CD4-positive, CD25-positive, alpha-beta regulatory T cell (primary cell): Measurements from ENCODE around the gene PTPN4. TPM values are rescaled to one million over a fixed set of nuclear protein-coding genes. Genes with fewer than 3 reads are reported as not detected.

Source experiments
- ATAC-seq, 2 donors: fragments of 150-1000 bp; cut with Tn5 transposase; one replicate each; pipeline ENCODE4 v1.10.0; 2021; ENCODE audit warnings: low read depth in 2 of 2, moderate number of reproducible peaks in 2 of 2, moderate library complexity in 1 of 2
- DNase-seq, 3 donors: peaks; one replicate each; pipeline versions ENCODE4 v3.0.0 to v3.0.0-alpha.2; 2012 to 2022; ENCODE audit warnings: mixed read lengths in 1 of 3
- H3K27ac ChIP-seq: one replicate; pipeline ENCODE4 v1.7.0; 2013; ENCODE audit warnings: mild to moderate bottlenecking, low read length; ENCODE audit not compliant: insufficient read depth, poor library complexity, severe bottlenecking
- H3K27me3 ChIP-seq: one replicate; pipeline ENCODE4 v1.7.0; 2013; ENCODE audit warnings: low read length; ENCODE audit not compliant: control insufficient read depth, insufficient read depth
- H3K36me3 ChIP-seq: one replicate; pipeline ENCODE4 v1.7.0; 2013; ENCODE audit warnings: mild to moderate bottlenecking, low read length, moderate library complexity; ENCODE audit not compliant: control insufficient read depth, insufficient read depth
- H3K4me1 ChIP-seq: 2 replicates; pipeline ENCODE4 v1.7.0; 2013; ENCODE audit warnings: mild to moderate bottlenecking, low read length; ENCODE audit not compliant: insufficient read depth, control insufficient read depth, poor library complexity, severe bottlenecking
- H3K4me3 ChIP-seq: one replicate; pipeline ENCODE4 v1.7.0; 2013; ENCODE audit warnings: low read depth, mild to moderate bottlenecking, low read length, moderate library complexity
- H3K9me3 ChIP-seq, 2 experiments: 1 replicate in 1 of 2; 2 replicates in 1 of 2; pipeline ENCODE4 v1.7.0; 2013; ENCODE audit warnings: low read length in 2 of 2, mild to moderate bottlenecking in 1 of 2, moderate library complexity in 1 of 2; ENCODE audit not compliant: control insufficient read depth in 2 of 2
- H3K27ac Mint-ChIP-seq, 3 donors: one replicate each; pipeline ENCODE4 v1.8.0; 2020 to 2022; ENCODE audit warnings: mild to moderate bottlenecking in 3 of 3, mixed read lengths in 3 of 3, moderate library complexity in 2 of 3
- H3K27me3 Mint-ChIP-seq: one replicate; pipeline ENCODE4 v1.8.0; 2022; ENCODE audit warnings: mild to moderate bottlenecking, mixed read lengths
- H3K36me3 Mint-ChIP-seq: one replicate; pipeline ENCODE4 v1.8.0; 2020; ENCODE audit warnings: mixed read lengths
- H3K4me1 Mint-ChIP-seq, 4 donors: one replicate each; pipeline ENCODE4 v1.8.0; 2020 to 2022; ENCODE audit warnings: mixed read lengths in 4 of 4, mild to moderate bottlenecking in 1 of 4
- H3K4me3 Mint-ChIP-seq, 4 donors: one replicate each; pipeline ENCODE4 v1.8.0; 2020 to 2022; ENCODE audit warnings: mild to moderate bottlenecking in 4 of 4, mixed read lengths in 4 of 4, moderate library complexity in 3 of 4
- H3K9me3 Mint-ChIP-seq, 7 donors: one replicate each; pipeline ENCODE4 v1.8.0; 2020 to 2022; ENCODE audit warnings: mixed read lengths in 7 of 7, mild to moderate bottlenecking in 3 of 7, moderate library complexity in 2 of 7
- polyA plus RNA-seq, 4 donors: library from polyadenylated mRNA; unstranded; fragments of 300-500 nt; fragmentation: Illumina TruSeq; gene quantifications; one replicate each; pipeline ENCODE4 v1.2.3, GENCODE V29; 2021
- total RNA-seq: library from RNA; stranded (reverse); gene quantifications from one replicate; pipeline ENCODE4 v1.2.3, GENCODE V29; 2022

The PTPN4 gene
- total and polyA plus RNA-seq, 5 donors from 2014 or later = 75.2 to 115 (median 110) TPM

DNA sequence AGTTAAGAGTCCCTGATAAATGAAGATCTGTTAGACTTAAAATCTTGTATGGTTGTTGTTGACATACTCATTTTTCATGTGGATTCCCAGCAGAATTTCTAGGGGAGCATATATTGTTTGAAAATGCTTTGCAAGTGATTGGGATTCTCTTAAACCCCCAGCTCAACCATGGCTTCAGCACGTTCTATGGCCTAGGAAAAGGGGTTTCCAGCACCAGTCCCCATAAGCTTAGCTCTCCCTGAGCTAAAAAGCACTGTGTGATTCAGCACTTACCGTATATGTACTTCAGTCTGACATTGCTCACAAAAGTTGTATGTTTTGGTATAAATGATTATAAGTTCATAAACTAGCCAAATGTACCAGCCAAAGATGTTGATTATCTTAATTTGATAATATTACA is 173.1 kb downstream of the PTPN4 start:
- no peak for ATAC-seq
- H3K9me3 Mint-ChIP-seq = peaks cover 0 to 6% (median 0%) of the 10 kb centered on the region in 7 donors
- peaks cover 53% of the 10 kb centered on the region for H3K4me1 ChIP-seq
- H3K27me3 Mint-ChIP-seq = no peaks in the 10 kb centered on the region
- H3K4me1 Mint-ChIP-seq = peaks cover 46 to 80% (median 63%) of the 10 kb centered on the region in 4 donors
- H3K4me3 Mint-ChIP-seq = peak overlapping the region; percentile 42 to 85 (median 60)
- H3K27ac ChIP-seq = no peak overlapping the region
- H3K36me3 ChIP-seq = peaks cover 52% of the 10 kb centered on the region
- peaks cover 44% of the 10 kb centered on the region for H3K36me3 Mint-ChIP-seq
- H3K4me3 ChIP-seq = peak overlapping the region; percentile 98
- peak overlapping the region in 2 of 3 donors; percentile 2 to 38 for H3K27ac Mint-ChIP-seq
- H3K9me3 ChIP-seq = no peaks in the 10 kb centered on the region
- H3K27me3 ChIP-seq = no peaks in the 10 kb centered on the region
- no peak for DNase-seq

GRCh38 chr2:119934319-119934718 is 174.6 kb downstream of the PTPN4 start:
- peaks cover 39 to 68% (median 52%) of the 10 kb centered on the region in 4 donors for H3K4me1 Mint-ChIP-seq

DNA sequence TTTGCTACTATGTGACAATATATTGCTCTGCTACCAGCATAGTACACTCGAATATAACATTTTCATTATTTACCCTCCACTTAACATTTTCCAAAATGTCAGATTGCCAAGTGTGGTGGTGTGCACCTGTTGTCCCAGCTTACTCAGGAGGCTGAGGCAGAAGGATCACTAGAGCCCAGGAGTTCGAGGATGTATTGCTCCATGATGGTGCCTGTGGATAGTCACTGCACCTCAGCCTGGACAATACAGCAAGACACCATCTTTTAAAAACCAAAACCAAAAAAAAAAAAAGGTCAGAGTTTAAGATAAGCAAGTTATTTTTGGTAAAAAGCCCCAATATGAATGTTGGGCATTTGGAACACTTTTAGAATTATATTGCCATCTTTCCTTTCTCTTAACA is 178.0 kb downstream of the PTPN4 start:
- H3K4me1 Mint-ChIP-seq = peaks cover 43 to 70% (median 52%) of the 10 kb centered on the region in 4 donors
- no peak for DNase-seq
- H3K27me3 Mint-ChIP-seq = no peaks in the 10 kb centered on the region
- Histone ChIP-seq H3K4me3 (no peak overlapping the region), H3K27ac (no peak overlapping the region), H3K27me3 (no peaks in the 10 kb centered on the region), H3K4me1 (peaks cover 22% of the 10 kb centered on the region), H3K9me3 (no peaks in the 10 kb centered on the region), H3K36me3 (peaks cover 62% of the 10 kb centered on the region)
- H3K4me3 Mint-ChIP-seq = no peak overlapping the region
- peaks cover 0 to 6% (median 0%) of the 10 kb centered on the region in 7 donors for H3K9me3 Mint-ChIP-seq
- no peak for ATAC-seq
- peaks cover 52% of the 10 kb centered on the region for H3K36me3 Mint-ChIP-seq
- H3K27ac Mint-ChIP-seq = no peak overlapping the region

More at GRCh38 chr2:119934319-119934718, 174.6 kb downstream of the PTPN4 start:
- peaks cover 38% of the 10 kb centered on the region for H3K4me1 ChIP-seq
- H3K4me3 Mint-ChIP-seq = peak overlapping the region in 3 of 4 donors; percentile 31 to 38 (median 32)
- no peaks in the 10 kb centered on the region for H3K27me3 Mint-ChIP-seq
- H3K36me3 ChIP-seq = peaks cover 55% of the 10 kb centered on the region
- no peaks in the 10 kb centered on the region for H3K27me3 ChIP-seq
- peak overlapping the region; percentile 42 for H3K4me3 ChIP-seq
- peaks cover 46% of the 10 kb centered on the region for H3K36me3 Mint-ChIP-seq
- peak overlapping the region in 1 of 3 donors; percentile 64 for H3K27ac Mint-ChIP-seq
- H3K9me3 ChIP-seq = no peaks in the 10 kb centered on the region
- peaks cover 0 to 6% (median 0%) of the 10 kb centered on the region in 7 donors for H3K9me3 Mint-ChIP-seq
- H3K27ac ChIP-seq = no peak overlapping the region
- no peak for DNase-seq
- ATAC-seq = no peak

- Mint-ChIP-seq H3K27me3 (no peaks in the 10 kb centered on the region), H3K4me1 (peaks cover 45 to 70% (median 54%) of the 10 kb centered on the region in 4 donors), H3K9me3 (peaks cover 0 to 6% (median 0%) of the 10 kb centered on the region in 7 donors), H3K4me3 (no peak overlapping the region), H3K27ac (peak overlapping the region in 1 of 3 donors; percentile 71), H3K36me3 (peaks cover 56% of the 10 kb centered on the region)
- DNase-seq (no peak), ATAC-seq (no peak)
- H3K36me3 ChIP-seq = peaks cover 52% of the 10 kb centered on the region
- H3K9me3 ChIP-seq = no peaks in the 10 kb centered on the region
- no peaks in the 10 kb centered on the region for H3K27me3 ChIP-seq
- H3K4me3 ChIP-seq = peak overlapping the region; percentile 4
- no peak overlapping the region for H3K27ac ChIP-seq
- H3K4me1 ChIP-seq = peaks cover 18% of the 10 kb centered on the region
Observed at GRCh38 chr2:119939915-119940314, 180.2 kb downstream of the PTPN4 start.

DNA sequence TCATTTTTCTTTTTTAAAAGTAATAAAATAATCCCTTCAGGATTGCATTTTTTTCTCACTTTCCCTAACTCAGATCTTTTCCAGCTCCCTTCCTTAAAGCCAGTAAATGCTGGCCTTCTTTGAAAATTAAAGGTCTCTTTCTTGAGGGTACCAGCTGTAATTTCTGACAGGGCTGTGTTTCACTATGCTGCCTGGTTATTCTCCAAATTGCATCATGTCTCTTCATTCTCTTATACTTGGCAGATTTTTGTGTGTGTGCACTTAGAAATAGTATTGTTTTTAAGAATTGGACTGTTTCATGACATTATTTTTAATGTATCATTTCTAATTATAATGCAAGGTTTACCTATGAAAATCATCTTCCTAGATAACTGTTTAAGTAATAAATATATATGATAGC is 181.1 kb downstream of the PTPN4 start:
- H3K36me3 Mint-ChIP-seq = peaks cover 59% of the 10 kb centered on the region
- no peaks in the 10 kb centered on the region for H3K27me3 Mint-ChIP-seq
- peaks cover 18% of the 10 kb centered on the region for H3K4me1 ChIP-seq
- no peak overlapping the region for H3K4me3 Mint-ChIP-seq
- peaks cover 0 to 6% (median 0%) of the 10 kb centered on the region in 7 donors for H3K9me3 Mint-ChIP-seq
- H3K27ac Mint-ChIP-seq = peak overlapping the region in 1 of 3 donors; percentile 15
- H3K4me3 ChIP-seq = no peak overlapping the region
- H3K27me3 ChIP-seq = no peaks in the 10 kb centered on the region
- H3K36me3 ChIP-seq = peaks cover 50% of the 10 kb centered on the region
- peak overlapping the region; percentile 2 for H3K27ac ChIP-seq
- H3K4me1 Mint-ChIP-seq = peaks cover 41 to 69% (median 49%) of the 10 kb centered on the region in 4 donors
- no peaks in the 10 kb centered on the region for H3K9me3 ChIP-seq
- ATAC-seq (no peak), DNase-seq (no peak)

DNA sequence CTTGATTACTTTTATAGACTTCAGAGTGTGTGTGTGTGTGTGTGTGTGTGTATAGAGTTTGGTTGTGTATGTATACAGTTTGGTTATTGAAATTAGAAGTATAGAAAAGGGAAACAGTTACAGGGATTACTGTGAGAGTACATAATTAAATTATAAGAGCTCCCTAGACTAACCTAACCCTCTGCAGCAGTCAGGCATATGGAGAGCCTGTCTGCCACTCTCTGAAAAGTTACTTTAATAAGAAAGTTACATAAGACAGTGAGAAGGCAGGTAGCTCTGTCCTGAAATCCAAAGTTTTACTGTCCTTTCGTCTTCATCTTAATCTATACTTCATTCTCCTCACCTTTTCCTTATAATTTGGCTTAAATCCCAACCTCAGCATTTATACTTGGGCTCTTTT is 181.7 kb downstream of the PTPN4 start:
- H3K4me3 ChIP-seq = no peak overlapping the region
- peaks cover 0 to 5% (median 0%) of the 10 kb centered on the region in 7 donors for H3K9me3 Mint-ChIP-seq
- DNase-seq (no peak), ATAC-seq (no peak)
- H3K36me3 Mint-ChIP-seq = peaks cover 55% of the 10 kb centered on the region
- H3K27me3 ChIP-seq = no peaks in the 10 kb centered on the region
- H3K4me3 Mint-ChIP-seq = peak overlapping the region in 1 of 4 donors; percentile 39
- H3K9me3 ChIP-seq = no peaks in the 10 kb centered on the region
- peaks cover 50% of the 10 kb centered on the region for H3K36me3 ChIP-seq
- no peaks in the 10 kb centered on the region for H3K27me3 Mint-ChIP-seq
- peak overlapping the region; percentile 2 for H3K27ac ChIP-seq
- H3K4me1 Mint-ChIP-seq = peaks cover 40 to 68% (median 48%) of the 10 kb centered on the region in 4 donors
- H3K27ac Mint-ChIP-seq = peak overlapping the region; percentile 11 to 92 (median 52)
- H3K4me1 ChIP-seq = peaks cover 18% of the 10 kb centered on the region

DNA sequence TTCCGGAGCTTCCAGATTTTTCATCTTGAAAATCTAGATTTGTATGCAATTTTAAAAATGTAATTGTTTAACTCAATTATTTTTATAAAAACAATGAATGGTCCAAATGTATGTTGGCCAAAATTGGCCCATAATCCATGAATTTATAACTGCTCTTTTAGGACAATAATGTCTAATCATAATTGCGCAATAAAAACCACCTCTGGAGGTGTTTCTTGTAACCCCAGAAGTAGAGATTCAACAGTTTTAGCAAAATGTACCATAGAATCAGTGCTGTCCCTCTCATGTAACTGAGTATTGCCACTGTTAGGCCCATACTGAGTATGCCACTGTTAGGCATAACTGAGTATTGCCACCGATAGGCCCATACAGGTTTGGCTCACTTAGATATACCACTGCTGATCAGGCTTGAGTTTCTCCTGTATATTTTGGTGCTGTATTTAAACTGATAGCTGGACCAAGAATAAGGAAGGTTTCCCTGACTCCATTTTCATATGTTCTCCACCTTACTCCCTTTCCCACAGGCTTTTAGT is 182.3 kb downstream of the PTPN4 start:
- Mint-ChIP-seq H3K4me3 (no peak overlapping the region), H3K27ac (peak overlapping the region; percentile 11 to 62 (median 33)), H3K36me3 (peaks cover 48% of the 10 kb centered on the region), H3K27me3 (no peaks in the 10 kb centered on the region), H3K9me3 (no peaks in the 10 kb centered on the region), H3K4me1 (peaks cover 35 to 61% (median 41%) of the 10 kb centered on the region in 4 donors)
- ATAC-seq (peak in 1 of 2 donors; percentile 40), DNase-seq (no peak)
- Histone ChIP-seq H3K4me1 (peaks cover 18% of the 10 kb centered on the region), H3K9me3 (no peaks in the 10 kb centered on the region), H3K36me3 (peaks cover 50% of the 10 kb centered on the region), H3K27ac (no peak overlapping the region), H3K27me3 (no peaks in the 10 kb centered on the region), H3K4me3 (no peak overlapping the region)

DNA sequence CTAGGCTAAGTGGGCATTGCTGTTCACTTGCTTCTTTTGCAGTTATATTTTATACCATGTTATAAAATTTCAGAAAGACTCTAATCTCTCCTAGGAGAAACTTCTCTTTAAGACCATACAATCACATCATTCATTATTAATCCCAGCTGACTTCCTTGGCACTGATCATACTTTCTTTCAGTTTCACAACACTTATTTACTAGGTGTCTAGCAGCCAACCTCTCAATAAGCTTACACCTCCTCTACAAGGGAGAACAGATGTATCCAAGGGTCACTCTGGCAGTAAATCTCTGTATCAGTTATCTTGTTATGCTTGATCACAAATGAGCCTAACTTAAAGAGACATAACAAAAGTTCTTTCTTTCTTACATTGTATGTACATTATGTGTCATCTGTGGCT is 183.3 kb downstream of the PTPN4 start:
- ATAC-seq = no peak
- H3K4me3 Mint-ChIP-seq = no peak overlapping the region
- DNase-seq = peak in 1 of 3 donors; percentile 32
- H3K9me3 ChIP-seq = no peaks in the 10 kb centered on the region
- peaks cover 51% of the 10 kb centered on the region for H3K36me3 ChIP-seq
- H3K4me1 ChIP-seq = peaks cover 18% of the 10 kb centered on the region
- H3K27me3 Mint-ChIP-seq = no peaks in the 10 kb centered on the region
- no peaks in the 10 kb centered on the region for H3K9me3 Mint-ChIP-seq
- peak overlapping the region; percentile 35 for H3K4me3 ChIP-seq
- peaks cover 41% of the 10 kb centered on the region for H3K36me3 Mint-ChIP-seq
- H3K4me1 Mint-ChIP-seq = peaks cover 34 to 58% (median 42%) of the 10 kb centered on the region in 4 donors
- peak overlapping the region; percentile 2 to 64 (median 32) for H3K27ac Mint-ChIP-seq
- H3K27ac ChIP-seq = no peak overlapping the region
- H3K27me3 ChIP-seq = no peaks in the 10 kb centered on the region
